GM21737 (cell line): ENCODE results near the gene MEPCE.
"Not testable (repeated sequence)": the region's sequence is repeated elsewhere in the genome, so short reads cannot be mapped to it uniquely, and the experiment has no call there.

ENCODE experiments used
- ATAC-seq: cut with Tn5 transposase; IDR thresholded peaks from one replicate; pipeline ENCODE4 v1.9.1; 2021; ENCODE audit warnings: mild to moderate bottlenecking, moderate library complexity; ENCODE audit not compliant: unreplicated experiment

MEPCE gene

DNA sequence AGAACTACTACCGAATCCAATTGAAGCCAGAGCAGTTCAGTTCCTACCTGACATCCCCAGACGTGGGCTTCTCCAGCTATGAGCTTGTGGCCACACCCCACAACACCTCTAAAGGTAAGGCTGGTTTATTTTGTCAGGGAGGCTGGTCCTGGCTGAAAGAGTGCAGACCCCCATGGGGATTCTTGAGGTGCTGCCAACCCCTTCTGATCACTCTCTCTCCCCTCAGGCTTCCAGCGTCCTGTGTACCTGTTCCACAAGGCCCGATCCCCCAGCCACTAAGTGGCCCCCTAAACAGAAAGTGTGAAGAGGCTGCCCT, 3.6 kb downstream of the MEPCE start:
- ATAC-seq = no peak

DNA sequence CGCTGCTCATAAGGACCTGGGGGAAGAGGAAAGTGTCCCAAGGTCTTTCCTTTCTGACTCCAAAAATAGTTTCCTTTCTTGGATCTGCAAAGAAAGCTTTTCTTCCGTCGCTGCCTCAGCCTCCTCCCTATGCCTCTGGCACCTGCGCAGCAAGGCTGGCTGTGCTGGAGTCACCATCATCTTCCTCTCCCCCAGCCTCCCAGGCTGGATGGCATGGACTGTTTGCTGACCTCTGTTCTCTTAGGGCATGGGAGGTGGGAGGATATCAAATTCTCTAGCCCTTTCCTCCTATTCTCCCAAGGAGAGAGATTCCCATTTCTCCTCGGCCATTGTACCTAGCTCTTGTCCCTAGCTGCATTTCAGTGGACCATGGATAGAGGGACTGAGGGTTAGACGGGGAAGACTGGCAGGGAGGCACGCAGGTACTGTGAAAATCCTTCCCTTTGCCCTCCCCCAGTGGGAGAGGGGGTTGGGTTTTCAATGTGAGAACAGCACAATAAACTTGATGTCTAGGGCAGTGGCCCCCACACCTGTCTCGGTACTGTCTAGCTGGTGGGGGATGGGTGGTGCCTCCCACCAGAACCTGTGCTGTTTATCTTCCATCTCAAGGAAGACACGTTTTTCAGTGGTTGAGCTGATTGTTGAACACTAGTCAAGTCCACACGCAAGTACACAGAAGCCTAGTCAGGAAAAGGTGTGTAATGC, 4.1 kb downstream of the MEPCE start:
- ATAC-seq = no peak

DNA sequence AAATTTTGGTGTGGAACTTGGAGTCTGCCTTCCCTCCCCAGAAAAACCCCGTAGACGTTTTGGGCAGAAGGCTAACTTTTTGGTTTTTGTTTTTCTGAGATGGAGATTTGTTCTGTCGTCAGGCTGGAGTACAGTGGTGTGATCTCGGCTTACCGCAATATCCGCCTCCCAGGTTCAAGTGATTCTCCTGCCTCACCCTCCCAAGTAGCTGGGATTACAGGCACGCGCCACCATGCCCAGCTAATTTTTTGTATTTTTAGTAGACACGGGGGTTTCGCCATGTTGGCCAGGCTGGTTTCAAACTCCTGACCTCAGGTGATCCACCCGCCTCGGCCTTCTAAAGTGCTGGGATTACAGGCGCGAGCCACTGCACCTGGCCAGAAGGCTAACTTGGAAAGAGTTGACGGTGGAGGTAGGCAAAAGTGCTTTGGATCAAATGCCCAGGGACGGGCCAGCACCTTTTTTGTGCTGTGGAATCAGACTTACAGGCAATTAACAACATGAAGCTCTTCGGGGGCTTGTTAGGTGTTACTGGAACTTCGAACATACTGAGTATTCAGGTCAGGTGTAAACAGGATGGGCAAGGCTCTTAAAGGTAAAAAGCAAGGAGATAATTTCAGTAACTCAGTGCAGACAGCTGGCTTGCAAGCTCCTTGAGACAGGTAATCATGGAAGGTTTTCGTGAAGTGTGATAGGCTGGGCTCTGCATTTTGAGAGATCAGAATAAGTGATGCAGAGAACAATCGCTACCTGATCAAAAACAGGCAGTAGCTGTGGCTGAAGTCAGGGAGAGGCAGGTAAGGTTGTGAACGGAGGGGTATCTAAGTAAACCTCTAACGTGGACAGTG, 4.9 kb downstream of the MEPCE start:
- ATAC-seq = no peak

DNA sequence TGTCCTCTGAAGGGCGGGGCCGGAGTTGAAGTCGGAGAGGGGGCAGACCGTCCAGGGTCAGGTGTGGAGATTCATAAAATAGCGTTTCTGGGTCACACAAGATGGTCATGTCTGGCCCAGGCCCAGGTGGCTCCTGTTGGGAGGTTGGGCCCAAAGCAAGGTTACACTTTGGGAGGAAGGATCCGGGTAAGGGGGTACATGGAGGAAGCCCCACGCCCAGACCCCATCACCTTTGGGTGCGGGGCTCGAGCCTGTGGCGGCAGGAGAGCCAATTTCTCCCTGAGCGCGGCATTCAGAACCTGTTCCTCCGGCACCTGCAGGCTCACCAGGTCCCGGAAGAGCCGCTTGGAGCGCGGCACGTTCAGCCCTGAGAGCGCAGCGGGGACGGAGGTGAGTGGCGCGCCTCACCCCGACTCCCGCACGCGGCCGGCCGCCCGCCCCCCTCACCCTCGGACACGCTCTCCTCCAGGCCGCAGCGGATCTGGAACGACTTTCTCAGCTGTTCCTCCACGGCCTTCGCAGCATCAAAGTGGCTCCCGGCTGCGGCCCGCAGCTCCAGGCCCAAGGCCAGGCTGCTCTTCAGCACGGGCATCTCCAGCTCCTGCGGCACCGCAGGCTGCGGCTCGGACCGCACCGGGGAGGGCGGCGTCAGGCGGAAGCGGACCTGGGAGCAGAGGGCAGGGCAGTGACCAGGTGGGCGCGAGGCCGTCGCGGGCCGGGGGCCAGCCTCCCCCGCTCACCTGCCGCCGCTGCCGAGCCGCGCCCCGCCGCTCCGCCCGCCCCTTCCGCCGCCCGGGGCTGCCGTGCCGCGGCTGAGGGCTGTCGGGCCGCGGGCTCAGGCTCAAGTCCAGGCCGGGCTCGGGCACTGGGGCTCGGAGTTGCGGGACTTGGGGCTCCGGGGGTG, 6.0 kb downstream of the MEPCE start:
- ATAC-seq = peak; percentile 19

DNA sequence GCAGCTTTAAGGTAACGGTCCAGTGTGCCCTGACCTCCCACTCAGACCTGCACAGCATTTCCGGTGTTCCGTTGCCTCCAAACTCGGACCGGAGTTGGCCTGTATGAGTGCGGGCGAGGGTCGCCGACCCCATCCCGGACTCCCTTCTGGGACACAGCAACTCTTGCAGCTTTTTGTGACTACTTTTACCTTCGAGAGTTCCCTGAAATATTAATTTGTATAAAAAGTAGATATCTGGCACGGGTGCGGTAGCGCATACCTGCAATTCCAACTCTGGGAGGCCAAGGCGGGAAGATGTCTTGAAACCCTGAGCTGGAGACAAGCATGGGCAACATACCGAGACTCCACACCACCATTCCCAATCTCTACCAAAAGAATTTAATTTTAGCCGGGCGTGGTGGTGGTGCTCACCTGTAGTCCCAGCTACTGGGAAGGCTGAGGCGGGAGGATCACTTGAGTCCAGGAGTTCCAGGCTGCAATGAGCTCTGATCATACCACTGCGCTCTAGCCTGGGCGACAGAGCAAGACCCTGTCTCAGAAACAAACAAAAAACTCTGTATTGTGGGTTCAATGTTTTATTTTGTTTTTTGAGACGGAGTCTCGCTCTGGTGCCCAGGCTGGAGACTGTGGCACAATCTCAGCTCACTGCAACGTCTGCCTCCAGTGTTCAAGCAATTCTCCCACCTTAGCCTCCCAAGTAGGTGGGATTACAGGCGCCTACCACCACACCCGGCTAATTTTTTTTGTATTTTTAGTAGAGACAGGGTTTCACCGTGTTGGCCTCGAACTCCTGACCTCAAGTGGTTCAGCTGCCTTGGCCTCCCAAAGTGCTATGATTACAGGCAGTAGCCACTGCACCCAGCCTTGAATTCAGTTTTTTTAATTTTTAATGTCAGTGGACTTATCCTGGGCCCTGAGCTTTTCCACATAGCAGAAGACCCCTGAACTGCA, 7.8 kb downstream of the MEPCE start:
- no peak for ATAC-seq

DNA sequence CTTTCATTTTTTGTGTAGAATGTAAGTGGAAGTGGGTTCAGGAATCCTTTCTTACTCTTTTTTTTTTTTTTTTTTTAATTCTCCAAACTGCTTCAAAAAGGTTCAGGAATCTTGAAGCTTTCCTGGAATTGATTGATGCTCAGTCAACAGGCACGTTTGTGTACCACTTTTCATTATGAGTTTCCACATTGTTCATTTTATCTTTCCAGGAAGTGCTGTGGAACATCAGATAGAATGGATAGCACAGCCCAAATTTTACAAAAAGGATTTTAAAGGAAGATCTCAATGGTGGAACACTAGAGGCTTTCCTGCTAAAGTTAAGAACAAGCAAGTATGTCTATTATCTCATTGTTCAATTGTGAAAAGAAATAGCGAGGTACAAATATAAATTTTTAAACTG, 8.5 kb downstream of the MEPCE start:
- no peak for ATAC-seq

DNA sequence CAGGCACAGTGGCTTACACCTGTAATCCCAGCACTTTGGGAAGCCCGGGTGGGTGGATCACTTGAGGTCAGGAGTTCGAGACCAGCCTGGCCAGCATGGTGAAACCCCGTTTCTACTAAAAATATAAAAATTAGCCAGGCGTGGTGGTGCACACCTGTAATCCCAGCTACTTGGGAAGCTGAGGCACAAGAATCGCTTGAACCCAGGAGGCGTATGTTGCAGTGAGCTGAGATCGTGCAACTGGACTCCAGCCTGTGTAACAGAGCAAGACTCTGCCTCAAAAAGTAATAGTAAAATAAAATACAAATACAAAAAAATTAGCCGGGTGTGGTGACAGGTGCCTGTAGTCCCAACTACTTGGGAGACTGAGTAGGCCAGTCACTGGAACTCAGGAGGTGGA, 9.1 kb downstream of the MEPCE start:
- ATAC-seq = not testable (repeated sequence)

DNA sequence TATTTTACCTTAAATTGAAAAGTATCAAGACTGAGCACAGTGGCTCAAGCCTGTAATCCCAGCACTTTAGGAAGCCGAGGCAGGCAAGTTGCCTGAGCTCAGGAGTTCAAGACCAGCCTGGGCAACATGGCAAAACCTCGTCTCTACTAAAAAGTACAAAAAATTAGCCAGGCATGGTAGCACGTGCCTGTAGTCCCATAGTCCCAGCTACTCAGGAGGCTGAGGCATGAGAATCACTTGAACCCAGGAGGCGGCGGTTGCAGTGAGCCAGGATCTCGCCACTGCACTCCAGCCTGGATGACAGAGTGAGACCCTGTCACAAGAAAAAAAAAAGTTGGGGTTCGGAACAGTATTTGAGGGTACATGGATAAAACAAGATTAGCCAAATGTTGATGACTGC, 9.6 kb downstream of the MEPCE start:
- not testable (repeated sequence) for ATAC-seq

DNA sequence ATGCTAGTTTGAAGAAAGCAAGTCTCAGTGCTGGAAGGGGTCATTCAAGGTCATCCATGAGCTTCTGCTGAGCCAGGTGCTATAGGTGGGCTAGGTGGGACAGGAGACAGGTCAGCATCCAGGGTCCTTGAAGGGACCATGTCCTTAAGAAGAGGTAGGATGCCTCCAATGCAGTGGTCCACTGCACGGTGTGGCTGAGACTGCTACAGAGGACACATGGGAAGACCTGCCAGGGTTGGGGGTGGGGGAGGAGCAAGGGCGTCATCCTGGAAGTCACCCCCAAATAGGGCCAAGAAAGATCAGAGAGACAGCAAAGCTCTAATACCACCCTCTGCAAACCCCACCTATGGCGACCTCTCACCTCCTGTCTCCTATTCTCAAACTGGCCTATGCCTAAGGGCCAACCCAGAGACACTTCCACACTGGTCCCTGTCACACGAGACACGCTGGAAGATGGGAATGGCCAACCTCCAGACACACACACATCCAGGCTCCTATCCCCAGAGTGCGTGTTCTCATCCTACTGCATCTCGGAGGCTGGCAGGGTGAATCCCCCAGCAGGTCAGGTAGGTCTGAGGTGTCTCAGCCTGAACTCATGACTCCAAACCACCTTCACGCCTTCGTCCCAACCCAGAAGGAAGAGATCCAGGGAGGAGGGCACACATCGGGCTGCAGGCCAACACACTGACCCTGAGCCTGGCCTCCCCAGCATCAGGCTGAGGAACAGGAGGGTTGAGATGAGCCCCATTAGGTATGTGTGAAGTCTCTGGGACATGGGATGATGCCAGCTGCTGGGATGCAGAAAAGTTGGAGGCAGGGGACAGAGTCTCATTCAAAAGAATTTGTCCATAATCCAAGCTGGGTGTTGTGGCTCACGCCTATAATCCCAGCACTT, 12.3 kb downstream of the MEPCE start:
- no peak for ATAC-seq

DNA sequence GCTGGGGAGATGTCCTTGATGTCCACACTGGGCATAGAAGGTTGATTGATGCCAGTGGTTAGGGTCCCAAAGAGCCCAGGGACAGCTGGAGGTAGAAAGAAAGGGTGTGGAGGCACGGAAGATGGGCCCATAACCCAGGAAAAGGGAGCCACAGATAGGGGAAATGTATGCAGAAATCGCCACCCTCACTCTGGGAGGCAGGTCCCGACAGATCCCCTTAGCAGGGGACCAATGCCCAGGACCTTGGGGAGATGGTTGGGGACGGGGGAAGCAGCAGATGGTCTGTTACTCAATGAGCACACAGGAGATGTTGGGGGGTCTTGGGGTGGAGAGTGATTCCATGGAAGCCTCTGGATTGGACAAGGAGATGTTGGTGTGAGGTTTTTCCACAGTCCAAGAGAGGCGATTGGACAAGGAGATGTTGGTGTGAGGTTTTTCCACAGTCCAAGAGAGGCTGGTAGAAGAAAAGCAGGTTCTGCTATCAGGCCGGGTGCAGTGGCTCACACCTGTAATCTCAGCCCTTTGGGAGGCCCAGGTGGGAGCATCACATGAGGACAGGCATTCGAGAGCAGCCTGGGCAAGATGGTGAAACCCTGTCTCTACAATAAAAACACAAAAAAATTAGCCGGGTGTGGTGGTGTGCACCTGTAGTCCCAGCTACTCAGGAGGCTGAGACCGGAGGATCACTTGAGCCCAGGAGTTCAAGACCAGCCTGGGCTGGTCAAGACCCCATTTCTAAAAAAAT, 13.6 kb downstream of the MEPCE start:
- ATAC-seq = no peak

DNA sequence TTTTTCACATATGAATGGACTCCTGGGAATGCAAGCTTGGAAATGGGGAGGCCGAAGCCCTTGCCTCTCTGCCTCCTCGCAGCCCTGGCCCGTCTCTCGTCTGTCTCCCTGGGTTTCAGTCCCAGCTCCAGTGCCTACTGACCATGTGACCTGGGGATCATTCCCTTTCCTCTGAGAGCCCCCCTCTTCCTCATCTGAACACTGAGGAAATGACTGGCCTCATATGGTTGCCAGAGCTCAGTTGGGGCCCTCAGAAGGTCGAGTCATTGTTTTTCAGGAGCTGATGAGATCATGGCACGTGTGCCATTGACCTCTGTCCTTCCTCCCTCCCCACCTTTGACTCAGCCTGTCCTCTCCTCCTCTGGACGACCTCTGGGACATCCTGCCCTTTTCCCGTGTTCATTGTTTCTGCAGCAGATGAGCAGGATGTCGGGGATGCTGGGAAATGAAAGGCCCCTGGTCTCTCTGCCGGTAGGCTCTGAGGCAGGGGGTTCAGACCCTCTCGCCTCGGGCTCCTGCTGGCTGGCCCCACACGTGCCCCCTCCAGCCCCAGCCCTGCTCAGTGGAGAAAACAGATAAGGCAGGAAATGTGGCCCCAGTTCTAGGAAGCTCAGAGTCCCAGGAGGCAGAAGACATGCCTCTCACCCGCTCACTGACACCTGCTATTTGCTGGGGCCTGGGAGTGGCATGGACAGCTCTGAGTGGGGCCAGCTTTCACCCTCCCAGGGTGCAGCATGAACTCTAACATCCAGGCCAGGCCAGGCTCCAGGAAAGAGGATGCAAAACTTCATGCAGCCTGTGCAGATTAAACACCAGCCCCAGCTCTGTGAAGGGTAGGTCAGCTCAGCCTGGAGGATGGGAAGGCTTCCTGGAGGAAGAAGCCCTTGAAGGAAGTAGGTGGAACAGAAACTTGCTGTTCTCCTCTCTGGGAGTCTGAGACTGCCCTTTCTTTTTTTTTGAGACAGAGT, 15.0 kb downstream of the MEPCE start:
- no peak for ATAC-seq

DNA sequence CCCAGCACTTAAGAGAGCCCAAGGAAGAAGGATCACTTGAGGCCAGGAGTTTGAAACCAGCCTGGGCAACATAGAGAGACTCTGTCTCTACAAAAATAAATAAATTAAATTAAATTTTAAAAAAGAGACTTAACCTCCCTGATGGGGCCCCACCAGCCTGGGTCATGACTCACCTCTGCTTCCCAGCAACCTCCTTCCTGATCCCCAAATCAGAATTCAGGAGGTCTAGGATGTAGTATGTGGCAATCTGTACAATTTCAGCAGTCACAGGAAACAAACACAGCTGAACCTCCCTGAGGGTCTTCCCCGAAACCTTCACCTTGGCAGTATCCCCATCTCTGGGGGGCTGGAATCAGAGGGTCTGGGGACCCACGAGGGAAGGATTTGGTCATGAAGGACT, 16.4 kb downstream of the MEPCE start:
- no peak for ATAC-seq

DNA sequence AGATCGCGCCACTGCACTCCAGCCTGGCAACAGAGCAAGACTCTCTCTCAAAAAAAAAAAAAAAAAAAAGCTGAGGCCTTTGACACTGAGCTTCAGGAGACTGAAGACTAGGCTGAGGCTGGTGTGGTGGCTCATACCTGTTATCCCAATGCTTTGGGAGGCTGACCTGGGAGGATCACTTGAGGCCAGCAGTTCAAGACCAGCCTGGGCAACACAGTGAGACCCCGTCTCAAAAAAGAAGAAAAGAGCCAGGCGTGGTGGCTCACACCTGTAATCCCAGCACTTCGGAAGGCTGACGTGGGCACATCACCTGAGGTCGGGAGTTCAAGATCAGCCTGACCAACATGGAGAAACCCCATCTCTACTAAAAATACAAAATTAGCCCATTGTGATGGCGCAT, 17.7 kb downstream of the MEPCE start:
- ATAC-seq = not testable (repeated sequence)

DNA sequence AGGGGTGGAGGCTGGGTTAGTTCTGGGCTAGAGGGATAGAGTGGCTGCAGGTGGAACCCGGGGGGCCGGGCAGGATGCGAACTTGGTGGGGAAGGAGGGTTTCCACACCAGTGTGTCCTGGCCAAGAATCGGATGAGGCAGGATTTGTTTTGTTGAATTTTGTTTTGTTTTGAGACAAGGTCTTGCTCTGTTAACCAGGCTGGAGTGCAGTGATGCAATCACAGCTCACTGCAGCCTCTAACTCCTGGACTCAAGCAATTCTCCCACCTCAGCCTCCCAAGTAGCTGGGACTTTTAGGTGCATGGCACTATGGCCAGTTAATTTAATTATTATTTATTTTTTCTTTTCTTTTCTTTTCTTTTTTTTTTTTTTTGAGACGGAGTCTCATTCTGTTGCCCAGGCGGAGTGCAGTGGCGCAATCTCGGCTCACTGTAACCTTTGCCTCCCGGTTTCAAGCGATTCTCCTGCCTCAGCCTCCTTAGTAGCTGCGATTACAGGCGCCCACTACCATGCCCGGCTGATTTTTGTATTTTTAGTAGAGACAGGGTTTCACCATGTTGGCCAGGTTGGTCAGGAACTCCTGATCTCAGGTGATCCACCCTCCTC, 19.7 kb downstream of the MEPCE start:
- ATAC-seq = no peak

DNA sequence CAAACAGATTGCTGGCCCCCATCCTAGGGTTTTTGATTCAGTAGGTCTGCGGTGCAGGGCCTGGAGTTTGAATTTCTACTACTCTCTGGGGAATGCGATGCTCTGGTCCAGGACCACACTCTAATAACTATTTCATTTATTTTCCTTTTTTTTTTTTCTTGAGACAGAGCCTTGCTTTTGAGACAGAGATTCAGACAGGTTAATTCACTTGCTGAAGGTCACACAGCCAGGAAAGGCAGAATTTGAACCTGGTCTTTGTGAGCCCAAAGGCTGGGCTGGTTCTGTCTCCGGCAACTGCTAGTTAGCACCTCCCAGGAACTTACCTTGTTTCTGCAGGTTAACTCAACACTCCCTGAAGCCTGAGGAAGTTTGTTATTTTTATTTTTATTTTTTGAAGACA, 22.9 kb downstream of the MEPCE start:
- no peak for ATAC-seq

DNA sequence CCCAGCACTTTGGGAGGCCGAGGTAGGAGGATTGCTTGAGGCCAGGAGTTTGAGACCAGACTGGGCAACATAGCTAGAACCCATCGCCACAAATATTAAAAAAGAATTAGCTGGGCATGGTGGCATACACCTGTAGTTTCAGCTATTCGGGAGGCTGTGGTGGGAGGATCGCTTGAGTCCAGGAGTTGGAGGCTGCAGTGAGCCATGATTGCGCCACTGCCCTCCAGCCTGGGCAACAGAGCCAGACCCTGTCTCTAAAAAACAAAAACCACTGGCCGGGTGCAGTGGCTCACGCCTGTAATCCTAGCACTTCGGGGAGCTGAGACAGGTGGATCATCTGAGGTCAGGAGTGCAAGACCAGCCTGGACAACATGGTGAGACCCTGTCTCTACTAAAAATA, 24.2 kb downstream of the MEPCE start:
- ATAC-seq = not testable (repeated sequence)

DNA sequence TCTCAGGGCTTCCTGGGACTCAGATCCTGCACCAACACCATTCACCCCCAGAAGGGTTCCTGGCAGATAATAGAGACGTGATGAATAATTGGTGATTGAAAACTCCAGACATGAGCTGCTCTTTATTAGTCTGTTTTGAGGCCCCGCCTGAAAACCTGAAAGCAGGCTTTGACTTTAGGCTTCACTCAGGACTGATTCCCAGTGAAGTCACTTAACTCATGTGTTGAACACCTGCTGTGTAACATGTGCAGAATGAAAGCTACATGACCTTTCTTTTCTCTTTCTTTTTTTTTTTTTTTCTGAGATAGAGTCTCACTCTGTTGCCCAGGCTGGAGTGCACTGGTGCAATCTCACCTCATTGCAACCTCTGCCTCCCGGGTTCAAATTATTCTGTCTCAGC, 25.6 kb downstream of the MEPCE start:
- no peak for ATAC-seq
